Activated CD8-positive, alpha-beta memory T cell treated with anti-CD3 and anti-CD28 coated beads, Interleukin-2, amount 50 U/mL, for 24 hours (primary cell): ENCODE data around the gene ECSIT.
A peak's percentile ranks its signal among the peaks of the same experiment; 100 is the strongest.
"Not testable (repeated sequence)": the region's sequence is repeated elsewhere in the genome, so short reads cannot be mapped to it uniquely, and the experiment has no call there.

Experiments used
- DNase-seq: peaks from one replicate; pipeline ENCODE4 v3.0.0-alpha.2; 2020; ENCODE audit errors: extremely low read depth

The ECSIT gene, protein sequence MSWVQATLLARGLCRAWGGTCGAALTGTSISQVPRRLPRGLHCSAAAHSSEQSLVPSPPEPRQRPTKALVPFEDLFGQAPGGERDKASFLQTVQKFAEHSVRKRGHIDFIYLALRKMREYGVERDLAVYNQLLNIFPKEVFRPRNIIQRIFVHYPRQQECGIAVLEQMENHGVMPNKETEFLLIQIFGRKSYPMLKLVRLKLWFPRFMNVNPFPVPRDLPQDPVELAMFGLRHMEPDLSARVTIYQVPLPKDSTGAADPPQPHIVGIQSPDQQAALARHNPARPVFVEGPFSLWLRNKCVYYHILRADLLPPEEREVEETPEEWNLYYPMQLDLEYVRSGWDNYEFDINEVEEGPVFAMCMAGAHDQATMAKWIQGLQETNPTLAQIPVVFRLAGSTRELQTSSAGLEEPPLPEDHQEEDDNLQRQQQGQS

DNA sequence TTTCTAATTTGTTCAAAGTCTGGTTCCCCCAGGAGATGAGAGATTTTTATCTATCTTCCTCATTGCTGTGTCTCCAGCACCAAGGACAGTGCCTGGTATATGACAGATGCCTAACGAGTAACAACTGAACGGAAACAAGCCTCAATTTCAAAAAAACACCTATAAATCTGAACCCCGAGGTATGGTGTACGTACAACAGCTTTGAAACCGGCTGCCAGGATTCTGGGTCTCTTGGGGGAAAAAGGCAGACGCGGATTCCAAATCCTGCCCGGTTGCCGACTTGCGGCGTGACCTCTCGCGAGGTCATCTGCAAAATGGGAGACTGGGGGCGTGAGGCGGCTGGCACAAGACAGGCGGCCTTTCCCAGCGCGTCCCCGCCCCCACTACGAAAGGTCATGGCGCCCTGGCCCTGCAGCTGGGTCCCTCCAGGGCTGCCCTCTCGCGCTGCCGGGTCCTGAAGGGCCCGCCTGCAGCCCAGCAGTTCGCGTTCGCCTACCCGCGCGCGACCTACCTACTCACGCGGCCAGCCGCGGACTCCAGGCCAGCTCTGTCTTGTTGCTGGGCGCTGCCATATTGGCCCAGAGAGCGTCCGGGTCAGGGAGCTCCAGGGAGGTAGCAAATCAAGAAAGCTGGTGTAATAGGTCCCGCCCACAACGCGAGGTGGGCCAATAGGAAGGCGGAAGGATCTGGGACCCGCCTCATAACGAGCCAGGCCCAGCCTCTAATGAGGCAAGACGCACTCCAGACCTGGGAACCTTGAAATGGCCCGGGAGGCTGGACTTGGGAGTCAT is at the start of gene ECSIT:
TSS of gene ECSIT (minus strand) at position 584 of the 791 bp plus-strand sequence. CDS start 9,964 bp downstream, outside the sequence.
- peak; percentile 75 for DNase-seq

- no peak for DNase-seq
These were observed 48.7 kb upstream of the ECSIT start, which contains the start of gene ACP5 for GRCh38 chr19:11577451-11578257. Gene ACP5 (minus strand): TSS chr19:11577645. CDS start chr19:11577317, 328 bp downstream.

DNA sequence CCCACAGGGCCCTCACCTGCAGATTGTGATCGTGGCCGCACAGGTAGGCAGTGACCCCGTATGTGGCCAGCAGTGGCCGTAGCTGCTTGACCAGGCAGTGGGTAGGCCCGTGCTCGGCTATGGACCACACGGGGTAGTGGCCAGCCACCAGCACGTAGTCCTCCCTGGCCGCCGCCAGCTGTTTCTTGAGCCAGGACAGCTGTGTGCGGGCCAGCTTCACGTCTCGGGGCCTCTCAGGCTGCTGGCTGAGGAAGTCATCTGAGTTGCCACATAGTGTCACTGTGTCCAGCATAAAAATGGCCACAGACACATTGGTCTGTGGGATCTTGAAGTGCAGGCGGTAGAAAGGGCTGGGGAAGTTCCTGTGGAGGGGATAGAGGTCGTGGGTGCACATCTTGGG is 47.3 kb upstream of the ECSIT start:
- no peak for DNase-seq

GRCh38 chr19:11574689-11575088 is 45.8 kb upstream of the ECSIT start:
- no peak for DNase-seq

DNA sequence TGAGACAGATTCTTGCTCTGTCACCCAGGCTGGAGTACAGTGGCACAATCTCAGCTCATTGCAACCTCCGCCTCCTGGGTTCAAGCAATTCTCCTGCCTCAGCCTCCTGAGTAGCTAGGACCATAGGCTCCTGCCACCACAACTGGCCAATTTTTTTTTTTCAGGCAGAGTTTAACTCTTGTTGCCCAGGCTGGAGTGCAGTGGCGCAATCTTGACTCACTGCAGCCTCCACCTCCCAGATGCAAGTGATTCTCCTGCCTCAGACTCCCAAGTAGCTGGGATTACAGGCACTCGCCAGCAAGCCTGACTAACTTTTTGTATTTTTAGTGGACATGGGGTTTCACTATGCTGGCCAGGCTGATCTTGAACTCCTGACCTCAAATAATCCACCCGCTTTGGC is 44.8 kb upstream of the ECSIT start:
- DNase-seq, result not testable (repeated sequence)

- not testable (repeated sequence) for DNase-seq
These were observed 44.4 kb upstream of the ECSIT start for GRCh38 chr19:11573354-11573753.

- no peak for DNase-seq
These were observed 41.1 kb upstream of the ECSIT start for GRCh38 chr19:11570039-11570462.

DNA sequence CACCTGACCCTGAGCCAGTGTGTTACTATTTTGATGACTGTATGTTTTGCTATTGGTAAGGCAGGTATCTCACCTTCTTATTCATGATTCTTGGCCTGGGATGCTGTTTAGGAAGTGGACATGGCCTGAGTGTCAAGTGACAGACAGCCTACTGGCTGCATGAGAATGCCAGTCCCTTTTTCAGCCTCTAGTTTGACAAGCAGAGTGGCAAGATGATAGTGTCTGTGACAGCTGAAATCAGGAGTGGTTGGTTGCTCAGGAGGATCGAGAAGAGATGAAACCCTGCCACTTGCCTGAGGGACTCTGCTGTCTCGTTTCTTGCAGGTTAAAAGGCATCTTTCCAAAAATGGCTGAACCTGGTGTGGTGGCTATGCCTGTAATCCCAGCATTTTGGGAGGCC is 37.2 kb upstream of the ECSIT start:
- no peak for DNase-seq

DNA sequence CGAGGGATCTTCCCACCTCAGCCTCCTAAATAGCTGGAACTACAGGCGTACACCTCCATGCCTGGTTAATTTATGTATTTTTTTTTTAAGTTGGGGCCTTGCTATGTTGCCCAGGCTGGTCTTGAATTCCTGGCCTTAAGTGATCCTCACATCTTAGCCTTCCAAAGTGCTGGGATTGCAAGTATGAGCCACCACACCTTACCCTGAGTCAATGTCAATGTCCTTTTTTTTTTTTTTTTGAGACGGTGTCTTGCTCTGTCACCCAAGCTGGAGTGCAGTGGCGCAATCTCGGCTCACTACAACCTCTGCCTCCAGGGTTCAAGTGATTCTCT is 36.7 kb upstream of the ECSIT start:
- DNase-seq, result not testable (repeated sequence)

DNA sequence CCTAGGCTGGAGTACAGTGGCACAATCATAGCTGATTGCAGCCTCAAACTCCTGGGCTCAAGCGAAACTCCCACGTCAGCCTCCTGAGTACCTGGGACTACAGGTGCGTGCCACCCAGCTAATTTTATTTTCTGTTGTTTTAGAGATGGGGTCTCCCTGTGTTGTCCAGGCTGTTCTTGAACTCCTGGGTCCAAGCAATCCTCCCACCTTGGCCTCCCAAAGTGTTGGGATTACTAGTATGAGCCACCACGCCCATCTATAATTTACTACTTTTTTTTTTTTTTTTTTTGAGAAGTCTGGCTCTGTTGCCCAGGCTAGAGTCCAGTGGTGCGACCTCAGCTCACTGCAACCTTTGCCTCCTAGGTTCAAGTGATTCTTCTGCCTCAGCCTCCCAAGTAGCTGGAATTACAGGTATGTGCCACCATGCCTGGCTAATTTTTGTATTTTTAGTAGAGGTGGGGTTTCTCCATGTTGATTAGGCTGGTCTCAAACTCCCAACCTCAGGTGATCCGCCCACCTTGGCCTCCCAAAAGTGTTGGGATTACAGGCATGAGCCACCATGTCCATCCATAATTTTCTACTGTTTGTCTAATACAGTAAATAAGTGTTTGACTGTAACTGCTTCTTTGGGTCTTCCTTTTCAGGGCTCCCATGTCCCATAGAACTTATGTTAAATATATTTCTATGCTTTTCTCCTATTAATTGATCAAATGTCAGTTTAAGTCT is 35.3 kb upstream of the ECSIT start:
- DNase-seq, result not testable (repeated sequence)

- DNase-seq, result no peak
These were observed 34.6 kb upstream of the ECSIT start for GRCh38 chr19:11563532-11563931.

DNA sequence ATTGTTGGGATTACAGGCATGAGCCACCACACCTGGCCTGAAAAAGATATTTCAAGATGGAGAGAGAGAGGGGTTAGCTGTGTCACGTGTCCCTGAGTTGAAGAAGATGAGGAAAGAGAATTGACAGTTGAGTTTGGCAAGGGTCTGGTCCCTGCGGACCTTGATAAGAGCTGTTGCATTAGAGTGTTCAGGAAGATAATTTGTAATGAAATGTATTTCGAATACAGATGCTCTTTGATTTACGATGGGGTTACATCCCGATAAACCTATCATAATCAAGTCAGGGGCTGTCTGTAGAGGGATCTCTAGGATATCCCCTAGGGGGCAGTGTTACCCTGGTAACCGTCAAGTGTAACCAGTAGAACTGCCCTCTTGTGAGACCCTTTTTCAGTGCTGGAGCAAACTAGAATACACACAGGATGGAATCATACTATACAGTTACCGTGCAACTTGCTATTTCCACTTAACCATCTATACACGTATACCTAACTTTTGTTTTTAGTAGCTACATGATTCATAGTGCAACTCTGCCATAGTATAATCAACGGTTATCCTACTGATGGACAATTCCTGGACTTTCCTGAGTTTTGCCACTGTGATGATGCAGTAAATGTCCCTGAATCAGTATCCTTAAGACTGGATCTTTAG is 31.6 kb upstream of the ECSIT start:
- DNase-seq, result no peak

GRCh38 chr19:11558881-11559828 is 30.2 kb upstream of the ECSIT start, which contains the start of gene ELOF1:
Gene ELOF1 (minus strand): TSS chr19:11559230. CDS start chr19:11554347, 4,883 bp downstream.
- DNase-seq, result peak; percentile 95

DNA sequence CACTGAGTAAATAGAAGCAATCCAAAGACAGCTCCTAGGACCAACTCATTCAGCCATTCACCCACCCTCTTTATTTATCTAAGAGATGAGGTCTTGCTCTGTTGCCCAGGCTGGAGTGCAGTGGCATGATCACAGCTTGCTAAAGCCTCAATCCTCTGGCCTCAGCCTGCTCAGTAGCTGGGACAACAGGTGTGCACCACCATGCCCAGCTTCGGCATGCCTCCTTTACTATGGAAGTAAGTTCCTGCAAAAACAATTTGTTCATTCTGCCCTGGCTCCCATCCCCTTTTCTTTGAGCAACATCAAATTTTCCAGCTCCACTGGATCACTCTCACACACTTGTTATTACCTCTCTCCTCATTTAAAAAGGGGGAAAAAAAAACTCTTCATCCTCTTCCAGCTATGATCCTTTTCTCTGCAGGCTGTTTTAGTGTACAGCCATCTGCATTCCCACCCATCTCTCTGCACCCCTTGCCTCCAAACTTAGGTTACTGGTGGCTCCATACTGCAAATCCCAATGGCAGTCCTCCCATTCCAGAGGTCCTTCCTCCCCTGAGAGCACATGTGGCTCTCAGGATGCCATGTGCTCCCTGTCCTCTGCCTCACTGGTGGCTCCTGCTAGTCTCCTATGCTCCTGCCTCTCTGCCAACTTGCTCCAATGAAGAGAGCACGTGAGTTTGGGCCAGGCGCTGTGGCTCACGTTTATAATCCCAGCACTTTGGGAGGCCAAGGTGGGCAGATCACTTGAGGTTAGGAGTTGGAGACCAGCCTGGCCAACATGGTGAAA is 27.9 kb upstream of the ECSIT start:
- DNase-seq, result no peak

DNA sequence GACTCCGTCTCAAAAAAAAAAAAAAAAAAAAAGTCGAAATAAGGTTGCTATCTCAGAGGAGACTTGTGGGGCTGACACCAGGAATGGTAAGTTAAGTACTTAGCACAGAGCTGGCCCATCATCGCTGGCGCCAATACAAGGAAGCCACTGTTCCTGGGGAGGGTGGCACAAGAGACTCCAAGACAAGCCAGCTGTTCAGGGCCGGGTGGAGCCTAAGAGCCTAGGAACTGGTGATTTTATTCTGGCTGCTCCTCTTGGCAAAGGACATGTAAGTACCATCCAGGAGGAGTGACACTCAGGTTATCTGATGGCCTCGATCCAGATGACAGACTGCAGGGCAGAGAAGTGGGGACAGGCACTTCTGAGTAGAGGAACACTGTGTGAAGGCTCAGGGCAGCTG is 26.3 kb upstream of the ECSIT start:
- DNase-seq, result no peak

GRCh38 chr19:11554160-11554559 is 25.2 kb upstream of the ECSIT start:
- DNase-seq, result no peak

GRCh38 chr19:11552666-11553372 is 23.9 kb upstream of the ECSIT start:
- DNase-seq, result no peak

GRCh38 chr19:11551603-11552235 is 22.8 kb upstream of the ECSIT start:
- DNase-seq, result no peak
